GM10266 (cell line): Measurements from ENCODE around the gene CEP76.

Experiments
- DNase-seq: peaks from one replicate; pipeline ENCODE4 v3.0.0; 2012; ENCODE audit errors: extremely low spot score
- TF ChIP-seq, protein P1 (sequence below): IDR thresholded peaks from 2 replicates; pipeline ENCODE4 v1.5.1; 2012; ENCODE audit warnings: mild to moderate bottlenecking, low read depth; ENCODE audit not compliant: control insufficient read depth, insufficient read depth; ENCODE audit errors: missing control alignments

Gene CEP76

DNA sequence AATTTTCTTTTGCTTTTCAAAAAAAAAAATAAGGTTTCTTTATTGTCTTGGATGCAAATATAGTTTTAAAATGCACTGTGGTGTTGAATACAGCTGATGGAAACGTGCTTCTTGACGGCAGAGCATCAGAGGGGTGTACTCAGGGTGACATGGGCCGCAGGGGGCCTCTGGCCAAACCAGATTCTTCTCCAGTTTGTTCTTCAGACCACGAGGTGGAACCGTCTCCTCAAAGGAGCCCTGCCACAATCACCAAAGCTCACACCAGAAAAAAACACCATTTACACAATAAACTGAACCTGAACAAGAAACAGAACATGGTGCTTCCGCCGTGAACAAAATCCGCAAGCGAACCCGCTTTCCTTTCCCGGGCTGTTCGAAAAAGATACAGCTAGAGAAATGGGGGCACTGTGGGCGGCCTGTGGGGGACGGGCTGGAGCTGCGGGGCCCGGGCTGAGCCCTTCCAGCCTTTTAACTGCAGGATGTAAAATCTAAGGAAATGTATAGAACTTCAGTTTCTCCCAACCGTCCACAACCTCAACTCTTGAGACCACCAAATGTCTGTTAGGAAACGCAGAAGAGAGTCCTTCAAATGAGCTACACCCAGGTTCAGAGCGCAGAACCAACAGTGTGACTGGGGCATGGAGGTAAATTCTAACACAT is 34.9 kb upstream of the CEP76 start:
- DNase-seq: no peak
- TF ChIP-seq, protein P1, sequence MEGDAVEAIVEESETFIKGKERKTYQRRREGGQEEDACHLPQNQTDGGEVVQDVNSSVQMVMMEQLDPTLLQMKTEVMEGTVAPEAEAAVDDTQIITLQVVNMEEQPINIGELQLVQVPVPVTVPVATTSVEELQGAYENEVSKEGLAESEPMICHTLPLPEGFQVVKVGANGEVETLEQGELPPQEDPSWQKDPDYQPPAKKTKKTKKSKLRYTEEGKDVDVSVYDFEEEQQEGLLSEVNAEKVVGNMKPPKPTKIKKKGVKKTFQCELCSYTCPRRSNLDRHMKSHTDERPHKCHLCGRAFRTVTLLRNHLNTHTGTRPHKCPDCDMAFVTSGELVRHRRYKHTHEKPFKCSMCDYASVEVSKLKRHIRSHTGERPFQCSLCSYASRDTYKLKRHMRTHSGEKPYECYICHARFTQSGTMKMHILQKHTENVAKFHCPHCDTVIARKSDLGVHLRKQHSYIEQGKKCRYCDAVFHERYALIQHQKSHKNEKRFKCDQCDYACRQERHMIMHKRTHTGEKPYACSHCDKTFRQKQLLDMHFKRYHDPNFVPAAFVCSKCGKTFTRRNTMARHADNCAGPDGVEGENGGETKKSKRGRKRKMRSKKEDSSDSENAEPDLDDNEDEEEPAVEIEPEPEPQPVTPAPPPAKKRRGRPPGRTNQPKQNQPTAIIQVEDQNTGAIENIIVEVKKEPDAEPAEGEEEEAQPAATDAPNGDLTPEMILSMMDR: no peak

DNA sequence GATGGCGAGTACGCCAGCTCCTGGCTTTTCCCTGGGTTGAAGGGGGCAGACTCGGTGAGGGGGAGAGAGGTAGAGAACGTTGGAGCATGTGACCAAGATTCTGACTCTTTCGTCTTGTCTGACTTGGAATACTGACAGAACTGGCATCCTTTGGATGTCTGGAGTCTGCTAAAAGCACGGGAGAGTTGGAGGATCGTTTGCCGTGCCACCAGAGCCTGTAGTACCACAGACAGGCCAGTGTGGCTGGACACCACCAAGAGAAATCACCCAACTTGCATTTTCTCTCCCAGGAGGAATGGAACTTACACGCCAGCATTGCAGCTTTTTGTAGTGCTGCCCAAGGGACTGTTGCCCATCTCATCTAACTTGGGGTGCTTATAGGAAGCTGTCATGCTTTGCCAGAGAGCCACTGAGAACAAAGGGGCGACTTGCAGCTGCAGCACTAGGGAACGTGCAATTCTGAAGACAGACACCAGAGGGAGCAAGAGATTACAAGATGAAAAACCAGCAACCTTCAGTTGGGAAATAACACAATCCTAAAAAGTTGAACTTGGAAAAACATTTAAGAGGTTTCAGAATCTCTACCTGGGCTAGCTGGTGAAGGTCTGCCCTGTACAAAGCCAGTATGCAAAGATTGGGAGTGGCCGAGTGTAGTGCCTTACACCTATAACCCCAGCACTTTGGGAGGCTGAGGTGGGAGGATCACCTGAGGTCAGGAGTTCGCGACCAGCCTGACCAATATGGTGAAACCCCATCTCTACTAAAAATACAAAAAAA is 24.4 kb upstream of the CEP76 start:
- TF ChIP-seq, protein P1: peak; percentile 86
- DNase-seq: peak; percentile 64

DNA sequence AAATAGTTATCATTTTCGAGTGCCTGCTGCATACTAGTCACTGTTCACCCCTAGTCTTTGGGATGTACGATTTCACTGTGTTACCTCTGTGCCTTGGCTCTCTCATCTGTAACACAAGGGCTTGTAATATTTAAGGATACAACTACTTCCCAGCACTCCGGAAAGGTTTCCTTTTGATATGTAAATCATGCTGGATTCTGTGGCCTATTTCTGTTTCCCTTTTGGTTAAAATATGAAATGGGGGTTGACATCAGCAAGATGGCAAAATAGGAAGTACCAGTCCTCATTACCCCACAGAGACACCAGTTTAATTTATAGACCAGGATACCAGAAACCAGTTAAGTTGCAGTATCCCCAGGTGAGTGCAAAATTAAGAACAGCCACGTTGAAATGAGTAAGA is 23.8 kb upstream of the CEP76 start:
- TF ChIP-seq, protein P1: no peak
- DNase-seq: no peak

DNA sequence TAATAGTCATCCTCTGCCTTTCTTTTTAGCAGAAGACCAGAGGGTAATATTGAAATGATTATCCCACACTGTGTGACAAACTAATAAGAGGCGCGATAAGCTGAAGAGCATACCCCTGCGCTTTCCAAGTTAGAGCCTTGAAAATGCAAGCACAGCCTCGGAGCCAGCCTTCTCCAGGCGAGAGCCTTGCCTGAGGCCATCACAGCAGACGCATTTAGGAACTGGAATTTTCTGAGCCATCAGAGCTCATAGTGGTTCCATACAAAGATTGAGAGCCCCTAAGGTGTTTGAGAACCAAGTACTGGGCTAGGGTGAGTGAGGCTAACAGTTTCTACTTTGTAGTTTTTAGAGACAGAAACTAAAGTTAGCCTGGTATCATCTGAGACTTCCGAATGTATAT is 20.2 kb upstream of the CEP76 start:
- TF ChIP-seq, protein P1: no peak
- DNase-seq: no peak

DNA sequence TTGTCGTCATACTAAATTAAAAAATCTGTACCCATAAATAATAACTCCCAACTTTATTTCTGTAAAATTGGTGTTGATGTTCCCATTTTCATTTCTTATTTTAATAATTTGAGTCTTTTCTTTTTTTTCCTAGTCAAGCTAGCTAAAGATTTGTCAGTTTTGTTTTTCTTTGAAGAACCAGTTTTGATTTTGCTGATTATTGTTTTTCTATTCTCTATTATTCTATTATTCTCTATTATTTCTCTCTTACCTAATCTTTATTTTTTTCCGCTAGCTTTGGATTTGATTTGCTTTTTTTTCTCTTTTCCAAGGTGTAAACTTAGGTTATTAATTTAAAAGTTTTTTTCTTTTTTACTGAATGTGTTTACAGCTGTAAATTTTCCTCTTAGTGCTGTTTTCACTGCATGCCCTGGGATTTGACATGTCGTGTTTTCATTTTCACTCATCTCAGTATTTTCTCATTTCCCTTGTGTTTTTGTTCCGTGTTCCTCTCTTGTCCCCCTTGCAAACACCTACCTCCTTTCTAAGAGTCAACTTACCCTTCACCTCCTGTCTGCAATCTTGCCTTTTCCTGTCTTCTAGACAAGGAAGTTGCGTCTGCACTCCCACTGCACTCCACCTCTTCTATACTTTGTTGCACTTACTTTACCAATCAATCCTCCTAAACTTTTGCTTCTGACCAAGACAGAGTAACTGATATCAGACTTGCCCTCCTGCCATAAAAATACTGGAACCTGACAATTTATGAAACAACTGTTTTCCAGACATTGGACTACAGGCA is 19.2 kb upstream of the CEP76 start:
- TF ChIP-seq, protein P1: no peak
- DNase-seq: no peak

DNA sequence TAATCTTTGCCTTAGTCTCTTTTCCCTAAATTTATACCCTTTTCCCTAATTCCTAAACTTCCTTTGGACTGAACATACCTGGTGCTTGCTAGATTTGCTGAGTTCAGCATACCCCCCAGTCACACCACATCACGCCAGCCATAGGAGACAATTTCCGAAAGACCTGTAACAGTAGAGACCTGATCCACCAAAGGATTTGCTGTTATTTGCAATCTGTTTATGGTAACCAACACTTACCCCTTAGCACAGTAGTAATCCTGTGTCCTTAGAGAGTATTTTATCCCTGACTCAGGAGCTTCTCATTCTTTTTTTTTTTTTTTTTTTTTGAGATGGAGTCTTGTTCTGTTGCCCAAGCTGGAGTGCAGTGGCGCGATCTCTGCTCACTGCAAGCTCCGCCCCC is 8.9 kb upstream of the CEP76 start:
- TF ChIP-seq, protein P1: no peak
- no peak for DNase-seq
